Putamen (tissue), 1 donor: ENCODE results near the gene S100A8.

Experiments used
- DNase-seq: peaks from one replicate; pipeline ENCODE4 v3.0.0-alpha.2; 2016; ENCODE audit warnings: low spot score

S100A8 gene

GRCh38 chr1:153389973-153390879 lies 647 bp downstream of the S100A8 start:
- DNase-seq, result no peak

- DNase-seq, result no peak
Observed at GRCh38 chr1:153389401-153389800, 1.5 kb downstream of the S100A8 start.

- DNase-seq, result no peak
Observed at GRCh38 chr1:153387785-153388184, 3.1 kb downstream of the S100A8 start.

GRCh38 chr1:153387001-153387400 lies 3.9 kb downstream of the S100A8 start:
- no peak for DNase-seq

GRCh38 chr1:153386500-153386901 lies 4.4 kb downstream of the S100A8 start:
- peak; percentile 27 for DNase-seq

- no peak for DNase-seq
Observed at GRCh38 chr1:153384958-153385580, 5.8 kb downstream of the S100A8 start.

GRCh38 chr1:153380711-153381110 lies 10.2 kb downstream of the S100A8 start:
- DNase-seq, result no peak

GRCh38 chr1:153379591-153379990 lies 11.3 kb downstream of the S100A8 start:
- DNase-seq, result no peak

GRCh38 chr1:153375511-153375910 lies 15.4 kb downstream of the S100A8 start, which contains the start of gene S100A12:
Gene S100A12 (minus strand): TSS chr1:153375621. CDS start chr1:153374592, 1,029 bp downstream.
- peak; percentile 18 for DNase-seq

GRCh38 chr1:153374071-153374470 lies 16.8 kb downstream of the S100A8 start:
- no peak for DNase-seq

- DNase-seq, result no peak
Observed at GRCh38 chr1:153372571-153372970, 18.3 kb downstream of the S100A8 start.

GRCh38 chr1:153371231-153371630 lies 19.6 kb downstream of the S100A8 start:
- DNase-seq, result no peak

GRCh38 chr1:153370146-153370545 lies 20.7 kb downstream of the S100A8 start:
- no peak for DNase-seq

GRCh38 chr1:153368495-153368894 lies 22.4 kb downstream of the S100A8 start:
- no peak for DNase-seq

GRCh38 chr1:153367090-153367489 lies 23.8 kb downstream of the S100A8 start:
- no peak for DNase-seq

- no peak for DNase-seq
Observed at GRCh38 chr1:153366261-153366660, 24.6 kb downstream of the S100A8 start.

GRCh38 chr1:153365696-153366095 lies 25.2 kb downstream of the S100A8 start:
- DNase-seq, result no peak

GRCh38 chr1:153364766-153365666 lies 25.9 kb downstream of the S100A8 start:
- no peak for DNase-seq

GRCh38 chr1:153364156-153364555 lies 26.7 kb downstream of the S100A8 start:
- DNase-seq, result no peak

- no peak for DNase-seq
Observed at GRCh38 chr1:153363641-153364040, 27.2 kb downstream of the S100A8 start.

GRCh38 chr1:153362187-153362775 lies 28.6 kb downstream of the S100A8 start:
- DNase-seq, result no peak
